Neural cell (in vitro differentiated cells): ENCODE data around the gene HS6ST1. TPM values are rescaled to one million over a fixed set of nuclear protein-coding genes. Genes with fewer than 3 reads are reported as not detected.

Source experiments
- H2AFZ ChIP-seq: fragments of 200-600, 300-800 bp; sonication (generic), shearing (Covaris generic); 2 replicates; pipeline ENCODE4 v1.6.0; 2014; ENCODE audit warnings: low read depth, mild to moderate bottlenecking, antibody characterized with exemption, low read length, moderate library complexity
- H3F3A ChIP-seq: fragments of 200-600 bp; shearing (Covaris generic); 2 replicates; pipeline ENCODE4 v1.6.1; 2016; ENCODE audit warnings: mild to moderate bottlenecking, moderate library complexity, mixed read lengths, antibody characterized with exemption, low read length; ENCODE audit not compliant: insufficient read depth, poor library complexity, severe bottlenecking
- H3K27ac ChIP-seq: fragments of 200-600, 300-800 bp; sonication (generic), shearing (Covaris generic); 2 replicates; pipeline ENCODE4 v1.5.1; 2014; ENCODE audit warnings: mild to moderate bottlenecking, low read length, moderate library complexity
- H3K27me3 ChIP-seq: fragments of 300-800, 200-600 bp; sonication (generic), shearing (Covaris generic); 2 replicates; pipeline ENCODE4 v1.6.0; 2014; ENCODE audit warnings: mild to moderate bottlenecking, low read depth, low read length, moderate library complexity; ENCODE audit not compliant: insufficient read depth
- H3K36me3 ChIP-seq: fragments of 300-800, 200-600 bp; sonication (generic), shearing (Covaris generic); 2 replicates; pipeline ENCODE4 v1.5.1; 2014; ENCODE audit warnings: mild to moderate bottlenecking, antibody characterized with exemption, low read length, moderate library complexity; ENCODE audit not compliant: insufficient read depth
- H3K4me2 ChIP-seq: fragments of 300-800, 200-600 bp; sonication (generic), shearing (Covaris generic); 2 replicates; pipeline ENCODE4 v1.6.0; 2014; ENCODE audit warnings: mild to moderate bottlenecking, low read length
- H3K4me3 ChIP-seq: fragments of 300-800, 200-600 bp; sonication (generic), shearing (Covaris generic); 2 replicates; pipeline ENCODE4 v1.5.1; 2014; ENCODE audit warnings: mild to moderate bottlenecking, low read length, moderate library complexity
- H3K79me2 ChIP-seq: fragments of 200-600 bp; shearing (Covaris generic); replicated peaks from 2 replicates; pipeline ENCODE4 v1.6.0; 2014; ENCODE audit warnings: mild to moderate bottlenecking, low read length, moderate library complexity; ENCODE audit not compliant: insufficient read depth
- H3K9ac ChIP-seq: fragments of 300-800, 200-600 bp; sonication (generic), shearing (Covaris generic); 2 replicates; pipeline ENCODE4 v1.6.1; 2016; ENCODE audit warnings: mild to moderate bottlenecking, low read length, mixed read lengths
- H3K9me2 ChIP-seq: fragments of 200-600 bp; shearing (Covaris generic); 2 replicates; pipeline ENCODE4 v1.6.1; 2016; ENCODE audit warnings: mild to moderate bottlenecking, low read length, mixed read lengths; ENCODE audit not compliant: insufficient read depth
- H3K9me3 ChIP-seq: fragments of 200-600, 300-800 bp; sonication (generic), shearing (Covaris generic); 2 replicates; pipeline ENCODE4 v1.6.1; 2016; ENCODE audit warnings: mild to moderate bottlenecking, mixed run types, low read length, moderate library complexity, mixed read lengths
- H4K20me1 ChIP-seq: fragments of 200-600 bp; shearing (Covaris generic); 2 replicates; pipeline ENCODE4 v1.6.1; 2016; ENCODE audit warnings: mild to moderate bottlenecking, mixed run types; ENCODE audit not compliant: insufficient read depth
- EP300 ChIP-seq: fragments of 450-650 bp; conservative IDR thresholded peaks from 2 replicates; pipeline ENCODE4 v1.6.1; 2014; ENCODE audit warnings: antibody characterized with exemption, mild to moderate bottlenecking, moderate library complexity; ENCODE audit not compliant: poor library complexity, severe bottlenecking
- EZH2 ChIP-seq: fragments of 200-600, 300-800 bp; shearing (Covaris generic), sonication (generic); IDR thresholded peaks from 2 replicates; pipeline ENCODE4 v1.6.1; 2014; ENCODE audit warnings: antibody characterized with exemption, low read length, borderline replicate concordance, mild to moderate bottlenecking; ENCODE audit not compliant: insufficient read depth, poor library complexity, severe bottlenecking
- MXI1 ChIP-seq: fragments of 450-650 bp; conservative IDR thresholded peaks from 2 replicates; pipeline ENCODE4 v1.6.1; 2014; ENCODE audit warnings: antibody characterized with exemption, mild to moderate bottlenecking; ENCODE audit not compliant: poor library complexity, severe bottlenecking
- POLR2AphosphoS5 ChIP-seq: IDR thresholded peaks from 2 replicates; pipeline ENCODE4 v1.6.1; 2012
- RAD21 ChIP-seq: fragments of 450-650 bp; conservative IDR thresholded peaks from 2 replicates; pipeline ENCODE4 v1.6.1; 2014; ENCODE audit warnings: antibody characterized with exemption, mild to moderate bottlenecking, moderate library complexity
- SMC3 ChIP-seq: fragments of 450-650 bp; conservative IDR thresholded peaks from 2 replicates; pipeline ENCODE4 v1.6.1; 2014; ENCODE audit warnings: antibody characterized with exemption, mild to moderate bottlenecking, moderate library complexity; ENCODE audit not compliant: poor library complexity
- TAF1 ChIP-seq: IDR thresholded peaks from 2 replicates; pipeline ENCODE4 v1.6.1; 2012; ENCODE audit warnings: low read depth
- polyA plus RNA-seq: library from polyadenylated mRNA; depleted of rRNA; stranded (reverse); fragments of >200 nt; gene quantifications from 2 replicates; pipeline ENCODE4 v1.2.3, GENCODE V29; 2014
- TF ChIP-seq, protein P1 (sequence below): fragments of 450-650 bp; IDR thresholded peaks from 2 replicates; pipeline ENCODE4 v1.5.1; 2014; ENCODE audit warnings: antibody characterized with exemption, mild to moderate bottlenecking, moderate library complexity; ENCODE audit not compliant: poor library complexity, severe bottlenecking
- TF ChIP-seq, protein P2 (sequence below): IDR thresholded peaks from 2 replicates; pipeline ENCODE4 v1.6.1; 2012; ENCODE audit warnings: borderline replicate concordance

The HS6ST1 gene
- polyA plus RNA-seq, 1 donor from 2014 or later, result 44.1 TPM

DNA sequence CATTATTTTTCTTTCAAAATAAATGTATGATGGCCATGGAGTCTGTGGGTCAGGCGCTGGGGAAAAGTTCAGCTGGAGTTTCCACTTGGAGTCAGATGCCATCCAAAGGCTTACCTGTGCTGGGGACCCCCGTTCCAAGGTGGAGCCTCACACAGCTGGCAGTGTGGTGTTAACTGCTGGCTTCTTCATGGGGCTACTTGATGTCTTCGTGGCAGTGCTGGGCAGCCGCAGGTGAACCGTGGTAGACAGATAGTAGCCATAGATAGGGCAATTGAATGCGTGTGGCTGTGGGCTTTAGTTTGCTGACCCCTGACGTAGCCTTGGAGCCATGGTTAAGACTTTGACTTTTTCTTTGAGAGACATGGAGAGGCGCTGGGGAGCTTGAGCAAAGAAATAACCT is 83.1 kb downstream of the HS6ST1 start:
- H3K4me2 ChIP-seq, result no peak overlapping the region
- H3K27ac ChIP-seq, result no peak overlapping the region
- no peaks in the 10 kb centered on the region for H3K27me3 ChIP-seq
- no peak overlapping the region for H3K9ac ChIP-seq
- no peaks in the 10 kb centered on the region for H4K20me1 ChIP-seq
- H2AFZ ChIP-seq, result no peak overlapping the region
- H3K79me2 ChIP-seq, result no peaks in the 10 kb centered on the region
- H3K9me3 ChIP-seq, result no peaks in the 10 kb centered on the region
- no peak overlapping the region for H3K4me3 ChIP-seq
- H3K9me2 ChIP-seq, result no peaks in the 10 kb centered on the region
- H3F3A ChIP-seq, result no peaks in the 10 kb centered on the region
- H3K36me3 ChIP-seq, result no peaks in the 10 kb centered on the region
- TF ChIP-seq SMC3 (no peak), MXI1 (no peak), TAF1 (no peak), POLR2AphosphoS5 (no peak), EP300 (no peak), EZH2 (no peak), RAD21 (no peak)
- TF ChIP-seq, protein P1, sequence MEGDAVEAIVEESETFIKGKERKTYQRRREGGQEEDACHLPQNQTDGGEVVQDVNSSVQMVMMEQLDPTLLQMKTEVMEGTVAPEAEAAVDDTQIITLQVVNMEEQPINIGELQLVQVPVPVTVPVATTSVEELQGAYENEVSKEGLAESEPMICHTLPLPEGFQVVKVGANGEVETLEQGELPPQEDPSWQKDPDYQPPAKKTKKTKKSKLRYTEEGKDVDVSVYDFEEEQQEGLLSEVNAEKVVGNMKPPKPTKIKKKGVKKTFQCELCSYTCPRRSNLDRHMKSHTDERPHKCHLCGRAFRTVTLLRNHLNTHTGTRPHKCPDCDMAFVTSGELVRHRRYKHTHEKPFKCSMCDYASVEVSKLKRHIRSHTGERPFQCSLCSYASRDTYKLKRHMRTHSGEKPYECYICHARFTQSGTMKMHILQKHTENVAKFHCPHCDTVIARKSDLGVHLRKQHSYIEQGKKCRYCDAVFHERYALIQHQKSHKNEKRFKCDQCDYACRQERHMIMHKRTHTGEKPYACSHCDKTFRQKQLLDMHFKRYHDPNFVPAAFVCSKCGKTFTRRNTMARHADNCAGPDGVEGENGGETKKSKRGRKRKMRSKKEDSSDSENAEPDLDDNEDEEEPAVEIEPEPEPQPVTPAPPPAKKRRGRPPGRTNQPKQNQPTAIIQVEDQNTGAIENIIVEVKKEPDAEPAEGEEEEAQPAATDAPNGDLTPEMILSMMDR, result no peak
- TF ChIP-seq, protein P2, sequence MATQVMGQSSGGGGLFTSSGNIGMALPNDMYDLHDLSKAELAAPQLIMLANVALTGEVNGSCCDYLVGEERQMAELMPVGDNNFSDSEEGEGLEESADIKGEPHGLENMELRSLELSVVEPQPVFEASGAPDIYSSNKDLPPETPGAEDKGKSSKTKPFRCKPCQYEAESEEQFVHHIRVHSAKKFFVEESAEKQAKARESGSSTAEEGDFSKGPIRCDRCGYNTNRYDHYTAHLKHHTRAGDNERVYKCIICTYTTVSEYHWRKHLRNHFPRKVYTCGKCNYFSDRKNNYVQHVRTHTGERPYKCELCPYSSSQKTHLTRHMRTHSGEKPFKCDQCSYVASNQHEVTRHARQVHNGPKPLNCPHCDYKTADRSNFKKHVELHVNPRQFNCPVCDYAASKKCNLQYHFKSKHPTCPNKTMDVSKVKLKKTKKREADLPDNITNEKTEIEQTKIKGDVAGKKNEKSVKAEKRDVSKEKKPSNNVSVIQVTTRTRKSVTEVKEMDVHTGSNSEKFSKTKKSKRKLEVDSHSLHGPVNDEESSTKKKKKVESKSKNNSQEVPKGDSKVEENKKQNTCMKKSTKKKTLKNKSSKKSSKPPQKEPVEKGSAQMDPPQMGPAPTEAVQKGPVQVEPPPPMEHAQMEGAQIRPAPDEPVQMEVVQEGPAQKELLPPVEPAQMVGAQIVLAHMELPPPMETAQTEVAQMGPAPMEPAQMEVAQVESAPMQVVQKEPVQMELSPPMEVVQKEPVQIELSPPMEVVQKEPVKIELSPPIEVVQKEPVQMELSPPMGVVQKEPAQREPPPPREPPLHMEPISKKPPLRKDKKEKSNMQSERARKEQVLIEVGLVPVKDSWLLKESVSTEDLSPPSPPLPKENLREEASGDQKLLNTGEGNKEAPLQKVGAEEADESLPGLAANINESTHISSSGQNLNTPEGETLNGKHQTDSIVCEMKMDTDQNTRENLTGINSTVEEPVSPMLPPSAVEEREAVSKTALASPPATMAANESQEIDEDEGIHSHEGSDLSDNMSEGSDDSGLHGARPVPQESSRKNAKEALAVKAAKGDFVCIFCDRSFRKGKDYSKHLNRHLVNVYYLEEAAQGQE, result no peak

DNA sequence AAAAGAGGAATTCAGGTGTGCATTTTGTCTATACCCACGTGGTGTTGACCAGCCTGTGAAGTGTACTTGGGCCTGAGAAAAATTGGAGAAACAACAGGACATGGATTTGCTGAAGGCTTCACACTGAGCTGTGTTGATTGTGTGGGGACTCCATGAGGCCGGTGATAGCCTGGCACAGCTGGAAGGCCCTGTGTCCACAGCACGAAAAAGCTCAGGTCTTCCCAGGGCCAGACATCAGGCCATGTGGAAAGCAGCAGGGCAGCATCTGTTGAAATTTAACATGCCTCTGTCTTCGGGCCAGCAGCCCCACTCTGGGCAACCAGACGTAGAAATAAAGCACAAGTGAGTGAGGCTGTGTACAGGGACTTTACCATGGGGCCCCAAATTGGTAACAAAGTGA is 84.1 kb downstream of the HS6ST1 start:
- Histone ChIP-seq H3K9ac (no peak overlapping the region), H3K27ac (no peak overlapping the region), H3F3A (no peaks in the 10 kb centered on the region), H2AFZ (no peak overlapping the region), H3K9me2 (no peaks in the 10 kb centered on the region), H3K27me3 (no peaks in the 10 kb centered on the region), H3K4me2 (no peak overlapping the region), H3K36me3 (no peaks in the 10 kb centered on the region), H3K79me2 (no peaks in the 10 kb centered on the region), H3K4me3 (no peak overlapping the region), H4K20me1 (no peaks in the 10 kb centered on the region), H3K9me3 (no peaks in the 10 kb centered on the region)
- TF ChIP-seq, protein P2, result no peak
- no peak for TF ChIP-seq EZH2
- no peak for TF ChIP-seq RAD21
- no peak for TF ChIP-seq EP300
- TF ChIP-seq POLR2AphosphoS5, result no peak
- TF ChIP-seq, protein P1, result no peak
- TF ChIP-seq SMC3, result no peak
- TF ChIP-seq MXI1, result no peak
- no peak for TF ChIP-seq TAF1
